Right ventricle myocardium inferior (tissue), 1 donor: ENCODE measurements around the gene CWF19L2. TPM values are rescaled to one million over a fixed set of nuclear protein-coding genes. Genes with fewer than 3 reads are reported as not detected.
"Not testable (repeated sequence)": the region's sequence is repeated elsewhere in the genome, so short reads cannot be mapped to it uniquely, and the experiment has no call there.

Source experiments
- ATAC-seq: fragments of 200-7000 bp; cut with Tn5 transposase; one replicate; pipeline ENCODE4 v1.9.1; 2020; ENCODE audit warnings: mild to moderate bottlenecking, moderate library complexity
- DNase-seq: peaks from one replicate; pipeline ENCODE4 v3.0.0; 2021; ENCODE audit errors: missing footprints
- intact Hi-C: fragments of 100-400 bp; cut with DNase I; formaldehyde crosslinking; loops from one replicate; pipeline ENCODE4 v1.11.0; 2022
- long read RNA-seq: library from polyadenylated mRNA; unstranded; transcript quantifications from one replicate; pipeline ENCODE4 v2.0.0, GENCODE V29; 2021
- total RNA-seq: library from RNA; stranded (reverse); fragmentation: NEBNext Ultra II Directional; extraction: Animal tissue kit (Norgen Biotek cat#: 25700); gene quantifications from one replicate; pipeline ENCODE4 v1.2.1, GENCODE V29; 2021
- donor health status: DM: no; HTN: yes; CAD: no; lungs with severe emphysema.

The CWF19L2 gene
- total RNA-seq, result 10.0 TPM
- long read RNA-seq, partial matches to known transcripts, result 1 of 3 reads
- long read RNA-seq, other reads (novel, unspliced or antisense), result 1 of 3 reads

DNA sequence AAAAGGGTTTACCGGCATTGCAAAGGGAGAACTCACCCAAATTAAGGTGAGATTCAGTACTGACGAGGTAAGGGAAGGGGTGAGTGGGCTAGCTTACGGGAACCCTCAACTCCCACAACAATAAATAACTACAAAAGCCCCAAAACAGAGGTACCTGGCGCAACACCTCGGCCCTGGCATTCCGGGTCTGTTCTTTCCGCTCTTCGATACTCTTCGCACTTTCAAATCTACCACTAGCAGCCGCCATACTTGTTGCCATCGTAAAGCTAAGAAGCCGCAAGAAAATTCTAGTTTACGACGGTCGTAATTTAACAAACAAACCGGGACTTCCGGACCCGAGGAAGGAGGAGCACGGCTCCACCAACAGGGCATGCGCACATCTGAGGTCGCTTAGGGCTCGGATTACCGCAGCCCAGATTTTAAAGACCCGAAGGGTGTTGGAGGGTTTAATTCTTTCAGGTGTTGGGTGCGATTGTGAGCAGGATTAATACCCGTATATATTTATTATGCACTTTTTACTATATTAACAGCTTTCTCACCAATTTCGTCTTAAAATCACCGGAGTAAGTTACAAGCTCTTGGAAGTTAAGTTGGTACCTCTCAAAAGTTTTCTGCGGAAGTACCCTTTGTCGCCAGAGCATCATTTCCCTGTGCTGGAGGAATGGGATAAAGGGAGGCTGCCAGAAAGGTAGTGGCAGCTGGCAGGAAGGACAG, at the start of gene CWF19L2:
TSS of gene CWF19L2 (minus strand) at position 268 of the 714 bp plus-strand sequence. CDS start at position 259, 9 bp downstream.
- DNase-seq (peak; percentile 93), ATAC-seq (peak; percentile 100)
- intact Hi-C loops, result no loop called here

DNA sequence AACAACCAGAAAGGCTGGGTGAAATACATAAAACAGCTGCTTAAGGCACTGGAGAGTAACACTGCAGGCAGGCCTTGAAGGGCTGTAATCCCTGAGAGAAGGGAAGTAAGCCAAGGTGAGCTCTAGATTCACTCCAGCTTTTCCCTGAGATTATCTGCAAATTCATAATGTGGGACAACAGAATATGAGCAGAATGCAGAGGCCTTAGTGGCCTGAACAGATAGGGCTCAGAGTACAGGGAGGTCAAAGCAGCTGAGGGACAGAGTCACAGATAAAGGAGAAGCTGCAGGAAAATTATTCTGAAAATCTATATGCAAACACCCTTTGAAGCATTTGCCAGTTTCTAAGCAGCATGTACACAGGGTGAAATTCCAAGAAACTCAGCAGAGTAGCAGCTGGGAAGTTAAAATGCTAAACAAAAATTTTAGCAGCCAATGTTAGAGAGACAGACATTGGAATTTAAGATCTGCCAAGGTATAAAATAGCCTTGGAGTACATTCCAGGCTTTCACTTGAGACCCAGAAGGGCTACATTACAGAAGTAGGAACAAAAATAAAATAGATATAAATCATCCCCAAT, 48.1 kb upstream of the CWF19L2 start:
- DNase-seq (no peak), ATAC-seq (no peak)
- intact Hi-C loops, result no loop called here

DNA sequence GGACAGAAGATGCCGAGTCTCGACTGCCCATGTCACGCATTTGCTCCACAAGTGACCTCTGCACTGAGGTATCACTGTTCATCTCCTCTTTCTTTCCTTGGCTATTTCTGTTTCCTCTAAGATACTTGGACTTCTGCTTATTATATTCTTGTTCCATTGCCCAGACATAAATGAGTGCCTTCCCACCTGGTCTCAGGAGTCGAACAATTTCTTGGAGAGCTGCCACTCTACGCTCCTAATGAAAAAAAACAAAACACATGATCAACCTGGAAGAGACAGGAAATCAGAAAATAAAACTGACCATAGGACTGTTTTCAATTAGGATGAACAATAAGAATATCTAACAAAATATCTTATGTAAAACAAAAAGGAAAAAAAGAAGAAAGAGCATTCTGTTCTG, 47.4 kb upstream of the CWF19L2 start:
- DNase-seq (no peak), ATAC-seq (no peak)
- intact Hi-C loops, result no loop called here

DNA sequence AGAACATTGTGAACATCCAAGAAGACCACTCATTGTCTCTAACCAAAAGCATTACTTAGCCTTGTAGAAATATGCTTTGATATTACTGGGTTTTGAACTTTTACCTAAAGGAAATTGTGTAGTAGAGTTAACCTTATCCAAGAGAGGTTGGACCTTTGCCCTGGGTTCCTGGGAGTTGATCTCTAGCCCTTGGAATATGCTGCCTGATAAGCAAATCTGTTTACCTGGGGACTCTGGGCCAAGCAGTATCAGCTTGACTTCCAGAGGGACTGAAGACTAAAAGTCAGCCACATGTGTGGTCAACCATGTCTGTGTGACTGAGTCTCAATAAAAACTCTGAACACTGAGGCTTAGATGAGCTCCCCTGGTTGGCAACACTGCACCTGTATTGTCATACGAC, 44.1 kb upstream of the CWF19L2 start:
- ATAC-seq, result no peak

DNA sequence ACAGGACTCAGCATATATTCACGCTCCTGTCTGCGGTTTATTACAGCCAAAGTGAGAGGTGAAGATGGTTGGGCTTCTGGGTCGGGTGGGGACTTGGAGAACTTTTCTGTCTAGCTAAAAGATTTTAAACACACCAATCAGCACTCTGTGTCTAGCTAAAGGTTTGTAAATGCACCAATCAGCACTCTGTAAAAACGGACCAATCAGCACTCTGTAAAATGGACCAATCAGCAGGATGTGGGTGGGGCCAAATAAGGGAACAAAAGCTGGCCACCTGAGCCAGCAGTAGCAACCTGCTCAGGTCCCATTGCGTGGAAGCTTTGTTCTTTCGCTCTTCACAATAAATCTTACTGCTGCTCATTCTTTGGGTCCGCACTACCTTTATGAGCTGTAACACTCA, 39.7 kb upstream of the CWF19L2 start:
- intact Hi-C loops, DNase-seq, ATAC-seq: not testable (repeated sequence)

More for the DNA sequence above, 44.1 kb upstream of the CWF19L2 start:
- DNase-seq, result no peak
- intact Hi-C loops, result no loop called here

DNA sequence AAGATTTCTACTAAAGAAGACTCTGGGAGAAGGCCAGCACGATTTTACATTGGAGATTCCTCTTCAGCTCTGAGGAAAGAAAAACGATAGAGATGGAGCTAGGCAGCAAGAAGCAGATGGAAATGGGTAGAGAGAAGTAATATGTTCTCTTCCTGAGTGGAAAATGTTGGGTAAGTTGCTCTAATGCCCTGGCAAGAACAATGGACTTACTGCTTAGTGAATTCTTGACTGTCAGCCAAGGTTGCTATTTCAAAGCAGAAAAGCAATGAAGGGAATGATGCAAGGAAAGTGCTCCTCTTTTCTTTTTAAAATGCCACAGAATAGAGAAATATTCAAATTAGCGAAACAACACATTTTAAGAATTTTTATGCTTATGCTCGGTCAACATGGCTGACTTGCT, 38.4 kb upstream of the CWF19L2 start:
- ATAC-seq (no peak), DNase-seq (no peak)
- intact Hi-C loops, result no loop called here

DNA sequence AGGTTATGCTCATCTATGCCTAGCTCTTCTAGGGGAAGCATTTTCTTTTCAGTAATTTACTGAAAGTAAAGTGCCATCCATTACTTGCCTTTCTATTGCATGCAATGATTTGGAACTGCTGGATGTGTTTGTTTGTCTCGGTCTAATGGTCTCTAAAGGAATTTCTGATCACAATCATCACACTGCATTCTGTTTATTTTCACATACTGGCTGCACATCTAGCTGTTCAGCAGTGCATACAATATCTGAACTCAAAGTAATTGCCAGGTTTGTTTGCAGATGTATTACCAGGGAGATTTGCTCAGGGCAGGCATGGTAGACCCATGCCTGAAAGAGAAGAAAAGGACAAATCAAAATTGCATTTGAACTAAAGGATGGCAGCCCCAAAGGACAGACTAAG, 36.4 kb upstream of the CWF19L2 start:
- DNase-seq, result no peak
- intact Hi-C loops, result no loop called here
- ATAC-seq, result no peak

DNA sequence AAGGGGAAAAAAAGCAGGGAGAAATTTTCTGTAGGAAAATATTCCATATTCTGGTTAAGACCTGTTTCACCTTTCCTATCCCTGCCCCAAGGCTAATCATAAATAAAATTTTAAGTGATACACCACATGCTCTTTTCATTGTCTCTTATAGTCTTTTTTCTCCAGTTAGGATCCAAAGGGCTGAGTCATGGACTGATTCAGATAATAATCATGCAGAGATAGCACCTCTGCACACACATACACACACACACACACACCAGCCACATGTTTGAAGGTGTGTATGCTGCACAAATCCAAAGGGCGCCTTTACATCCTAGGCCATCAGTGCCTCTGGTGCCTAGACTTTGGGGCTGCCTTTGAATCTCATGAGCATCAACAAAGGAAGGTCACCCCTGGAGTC, 35.5 kb upstream of the CWF19L2 start:
- no peak for ATAC-seq
- intact Hi-C loops, result no loop called here
- DNase-seq, result no peak

DNA sequence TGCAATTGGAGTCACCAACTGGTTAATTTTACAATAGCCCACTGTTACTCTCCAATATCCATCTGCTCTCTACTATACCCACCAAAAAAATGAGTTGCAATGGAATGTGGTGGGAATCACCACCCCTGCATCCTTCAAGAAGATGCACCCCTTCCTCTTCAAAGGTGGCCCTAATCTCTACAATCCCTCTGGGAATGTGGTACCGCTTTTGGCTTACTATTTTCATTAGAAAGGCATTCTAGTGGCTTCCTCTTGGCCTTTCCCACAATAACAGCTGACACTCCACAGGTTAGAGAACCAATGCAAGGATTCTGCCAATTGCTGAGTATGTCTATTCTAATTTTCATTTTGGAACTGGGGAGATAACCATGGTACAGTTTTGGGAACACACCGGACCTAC, 33.2 kb upstream of the CWF19L2 start:
- DNase-seq (no peak), ATAC-seq (no peak)
- intact Hi-C loops, result no loop called here

DNA sequence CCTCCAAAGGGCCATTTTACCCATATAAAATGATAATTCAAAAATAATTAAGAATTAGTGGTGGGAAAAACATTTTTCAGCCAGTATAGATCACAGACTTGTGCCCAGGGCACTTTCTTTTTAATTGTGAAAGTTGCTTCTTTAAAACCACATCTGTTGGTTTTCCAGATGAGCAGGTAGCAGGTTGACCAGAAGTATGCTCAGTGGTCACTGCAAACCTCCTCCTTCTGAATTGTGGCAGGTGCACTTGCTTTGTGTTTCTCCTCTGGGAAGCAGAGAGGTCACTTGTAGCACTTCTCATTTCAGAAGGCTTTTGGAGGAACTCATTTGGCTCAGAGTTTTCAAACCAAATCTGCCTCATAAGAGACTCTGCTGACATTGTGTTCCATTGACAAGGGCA, 24.6 kb upstream of the CWF19L2 start:
- DNase-seq (no peak), ATAC-seq (no peak)
- intact Hi-C loops, result no loop called here

DNA sequence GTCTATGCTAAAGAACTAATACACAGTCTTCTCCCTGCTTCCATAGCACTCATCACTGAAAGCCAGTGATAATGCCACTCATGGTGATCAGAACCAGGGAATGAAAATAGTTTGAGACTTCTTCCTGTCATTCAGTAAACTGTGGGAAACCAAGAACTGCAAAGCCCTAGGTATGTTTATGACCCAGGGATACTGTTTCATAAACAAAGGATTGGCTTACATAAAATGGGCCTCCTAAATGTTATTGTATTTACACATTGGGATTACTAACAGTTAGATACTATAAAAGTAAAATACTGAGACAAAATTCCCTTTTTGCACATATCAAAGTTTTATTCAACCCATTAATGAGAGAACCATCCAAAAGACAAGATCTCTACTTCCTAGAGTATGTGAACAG, 21.3 kb upstream of the CWF19L2 start:
- DNase-seq, result no peak
- intact Hi-C loops, result no loop called here
- no peak for ATAC-seq

DNA sequence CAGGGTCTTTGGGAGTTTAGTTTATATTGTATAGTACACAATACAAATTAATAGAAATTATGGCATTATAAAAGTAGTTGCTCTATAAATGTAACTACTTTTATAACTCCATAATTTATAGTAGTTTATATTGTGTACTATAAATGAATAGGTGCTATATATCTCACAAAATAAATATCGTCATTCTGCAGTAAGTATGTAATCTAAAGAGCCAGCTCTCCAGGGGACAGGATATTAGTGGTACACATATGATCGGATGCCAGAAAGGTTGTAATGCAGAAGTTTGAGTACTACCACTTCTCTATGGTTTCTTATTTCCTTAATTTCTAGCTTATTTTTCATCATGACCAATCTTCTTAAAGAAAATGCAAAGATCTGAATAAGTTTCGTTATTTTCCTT, 20.2 kb upstream of the CWF19L2 start:
- no peak for DNase-seq
- intact Hi-C loops, result no loop called here
- ATAC-seq, result no peak

DNA sequence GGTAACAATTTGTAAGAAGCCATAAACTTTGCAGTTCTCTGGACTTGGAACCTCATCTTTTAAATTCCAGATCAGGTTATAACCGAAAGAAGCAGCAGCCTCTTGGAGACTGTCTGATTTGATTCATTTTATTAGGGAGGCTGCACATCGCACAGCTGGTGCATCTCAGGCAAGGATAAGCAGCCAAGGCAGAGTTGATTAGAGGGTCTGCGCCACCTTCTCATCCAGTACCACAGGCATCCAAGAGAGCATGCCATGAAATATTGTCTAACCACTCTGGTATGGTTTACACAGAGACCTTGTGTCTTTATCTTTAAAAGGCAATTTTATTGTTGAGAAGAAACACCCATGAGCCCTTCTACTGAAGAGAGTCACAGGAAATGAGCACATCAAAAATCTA, 16.2 kb upstream of the CWF19L2 start:
- ATAC-seq, result no peak
- no peak for DNase-seq
- intact Hi-C loops, result no loop called here

DNA sequence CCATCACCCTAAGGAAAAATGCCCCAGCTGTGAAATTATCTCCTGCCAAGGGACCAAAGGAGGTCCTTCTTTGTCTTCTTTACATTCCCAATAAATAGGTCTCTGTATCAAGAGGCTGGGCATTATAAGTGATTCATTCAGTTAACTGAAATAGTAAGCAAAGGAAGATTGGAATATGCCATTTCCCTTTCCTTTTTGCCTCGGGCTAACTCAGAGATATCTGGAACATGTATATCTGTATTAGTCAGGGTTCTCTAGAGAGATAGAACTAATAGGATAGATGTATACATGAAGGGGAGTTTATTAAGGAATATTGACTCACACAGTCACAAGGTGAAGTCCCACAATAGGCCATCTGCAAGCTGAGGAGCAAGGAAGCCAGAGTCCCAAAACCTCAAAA, 15.3 kb upstream of the CWF19L2 start:
- no peak for ATAC-seq
- no peak for DNase-seq
- intact Hi-C loops, result no loop called here

DNA sequence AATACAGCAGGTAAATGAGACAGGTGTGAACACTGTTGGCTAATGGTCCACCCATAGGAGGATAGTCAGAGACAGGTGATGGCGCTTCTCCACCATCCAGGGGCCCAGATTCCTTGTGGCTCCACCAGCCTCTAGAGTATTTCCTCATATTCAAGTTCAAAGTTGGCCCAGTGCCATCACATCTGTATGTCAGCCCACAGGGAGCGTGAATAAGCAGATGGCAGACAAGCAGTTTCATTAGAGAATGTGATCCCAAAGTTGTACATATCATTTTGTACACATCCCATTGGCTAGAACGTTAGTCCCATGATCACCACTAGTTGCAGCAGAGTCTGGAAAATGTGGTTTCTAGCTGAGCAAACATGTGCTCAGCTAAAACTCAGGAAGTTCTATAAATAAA, 11.0 kb upstream of the CWF19L2 start:
- intact Hi-C loops, result no loop called here
- DNase-seq, result no peak
- no peak for ATAC-seq

DNA sequence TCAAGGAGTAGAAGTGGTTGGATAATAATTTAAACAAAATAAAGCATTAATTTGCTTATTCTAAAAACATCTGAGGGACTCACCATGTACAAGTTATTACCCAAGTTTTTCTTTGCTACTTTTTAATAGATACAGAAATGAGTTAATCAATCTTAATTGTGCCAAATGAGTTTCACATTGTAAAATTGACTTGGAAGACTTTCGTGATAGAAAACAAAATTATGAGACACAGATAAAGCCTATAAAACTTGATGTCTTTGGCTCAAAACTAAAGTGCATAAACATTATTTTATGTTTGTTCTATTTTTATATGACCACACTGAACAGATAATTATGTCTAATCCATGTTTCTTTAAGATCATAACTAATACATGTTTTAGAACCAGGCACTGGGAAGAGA, 10.1 kb upstream of the CWF19L2 start:
- DNase-seq, result no peak
- intact Hi-C loops, result no loop called here
- no peak for ATAC-seq

DNA sequence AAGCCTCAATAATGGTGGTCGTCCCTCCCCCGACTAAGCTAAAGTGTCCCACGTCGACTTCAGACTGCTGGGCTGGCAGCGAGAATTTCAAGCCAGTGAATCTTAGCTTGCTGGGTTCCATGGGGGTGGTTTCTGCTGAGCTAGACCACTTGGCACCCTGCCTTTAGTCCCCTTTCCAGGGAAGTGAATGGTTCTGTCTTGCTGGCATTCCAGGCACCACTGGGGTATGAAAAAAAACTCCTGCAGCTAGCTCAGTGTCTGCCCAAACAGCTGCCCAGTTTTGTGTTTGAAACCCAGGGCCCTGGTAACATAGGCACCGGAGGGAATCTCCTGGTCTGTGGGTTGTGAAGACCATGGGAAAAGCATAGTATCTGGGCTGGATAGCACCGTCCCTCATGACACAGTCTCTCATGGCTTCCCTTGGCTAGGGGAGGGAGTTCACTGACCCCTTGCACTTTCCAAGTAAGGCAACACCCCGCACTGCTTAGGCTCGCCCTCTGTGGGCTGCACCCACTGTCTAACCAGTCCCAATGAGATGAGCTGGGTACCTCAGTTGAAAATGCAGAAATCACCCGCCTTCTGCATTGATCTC, 8.7 kb upstream of the CWF19L2 start:
- DNase-seq, ATAC-seq, intact Hi-C loops: not testable (repeated sequence)

DNA sequence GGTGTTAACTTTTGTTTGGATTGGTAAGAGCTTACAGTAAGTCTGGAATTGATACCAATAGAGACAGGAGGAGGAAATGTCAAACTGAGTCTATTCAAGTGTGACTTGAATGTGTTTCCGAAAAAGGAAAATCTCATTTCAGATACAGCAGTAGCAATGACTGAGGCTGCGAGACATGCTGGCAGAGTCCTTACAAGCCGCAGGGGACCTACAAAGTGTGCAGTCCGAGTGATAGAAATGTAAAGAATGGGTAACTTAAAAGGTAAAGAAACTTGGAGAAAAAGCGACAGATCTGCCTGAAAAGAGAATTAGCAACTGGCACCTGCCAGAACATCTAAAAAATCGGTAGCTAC, 444 bp downstream of the CWF19L2 start:
- intact Hi-C loops, result no loop called here
- DNase-seq (no peak), ATAC-seq (no peak)

DNA sequence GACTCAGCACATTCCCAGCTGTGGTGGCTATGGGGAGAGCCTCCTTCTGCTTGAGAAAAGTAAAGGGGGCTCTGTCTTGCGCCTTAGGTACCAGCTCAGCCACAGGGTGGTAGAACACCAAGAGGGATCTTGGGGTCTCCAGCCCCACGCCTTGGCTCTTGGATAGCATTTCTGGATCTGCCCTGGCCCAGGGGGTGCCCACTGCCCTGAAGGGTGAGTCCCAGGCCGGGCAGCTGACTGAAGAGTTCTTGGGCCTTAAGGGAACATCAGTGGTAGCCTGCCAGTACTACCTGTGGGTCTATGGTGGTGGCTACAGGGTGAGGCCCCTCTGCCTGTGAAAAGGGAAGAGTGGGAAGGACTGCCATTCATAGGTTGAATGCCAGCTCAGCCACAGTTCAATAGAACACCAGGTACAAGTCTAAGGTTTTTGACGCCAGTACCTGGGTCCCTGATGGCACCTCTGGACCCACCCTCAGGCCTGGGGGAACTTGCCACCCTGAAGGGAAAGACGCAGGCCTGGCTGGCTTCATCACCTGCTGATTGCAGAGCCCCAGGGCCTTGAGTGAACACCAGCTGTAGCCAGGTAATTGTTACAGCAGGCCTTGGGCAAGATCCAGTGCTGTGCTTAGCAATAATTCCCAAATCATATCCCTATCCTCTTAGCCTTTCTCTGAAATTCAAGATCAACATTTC, 3.9 kb downstream of the CWF19L2 start:
- DNase-seq (no peak), ATAC-seq (no peak)
- intact Hi-C loops, result no loop called here
